ENCODE results near the gene TAS2R41.

DNA sequence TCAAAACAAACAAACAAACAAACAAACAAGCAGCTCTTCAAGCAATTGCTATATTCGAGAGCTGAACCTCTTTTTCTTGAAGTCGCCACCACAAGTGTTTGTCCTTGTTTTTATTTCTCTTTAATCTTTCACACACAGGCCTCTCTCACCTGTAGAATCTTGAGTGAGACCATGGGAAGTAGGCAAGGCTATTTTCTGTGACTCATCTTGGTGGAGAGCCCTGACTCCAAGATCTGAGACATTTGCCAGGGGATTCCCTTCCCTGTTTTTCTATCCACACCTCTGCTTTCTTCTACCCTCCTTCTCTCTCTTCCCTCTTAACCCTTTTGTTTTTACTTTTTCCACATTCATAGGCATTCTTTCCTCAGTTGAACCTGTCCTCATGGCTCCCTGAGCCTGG is 42.4 kb upstream of the TAS2R41 start:
- TF ChIP-seq, protein P1, sequence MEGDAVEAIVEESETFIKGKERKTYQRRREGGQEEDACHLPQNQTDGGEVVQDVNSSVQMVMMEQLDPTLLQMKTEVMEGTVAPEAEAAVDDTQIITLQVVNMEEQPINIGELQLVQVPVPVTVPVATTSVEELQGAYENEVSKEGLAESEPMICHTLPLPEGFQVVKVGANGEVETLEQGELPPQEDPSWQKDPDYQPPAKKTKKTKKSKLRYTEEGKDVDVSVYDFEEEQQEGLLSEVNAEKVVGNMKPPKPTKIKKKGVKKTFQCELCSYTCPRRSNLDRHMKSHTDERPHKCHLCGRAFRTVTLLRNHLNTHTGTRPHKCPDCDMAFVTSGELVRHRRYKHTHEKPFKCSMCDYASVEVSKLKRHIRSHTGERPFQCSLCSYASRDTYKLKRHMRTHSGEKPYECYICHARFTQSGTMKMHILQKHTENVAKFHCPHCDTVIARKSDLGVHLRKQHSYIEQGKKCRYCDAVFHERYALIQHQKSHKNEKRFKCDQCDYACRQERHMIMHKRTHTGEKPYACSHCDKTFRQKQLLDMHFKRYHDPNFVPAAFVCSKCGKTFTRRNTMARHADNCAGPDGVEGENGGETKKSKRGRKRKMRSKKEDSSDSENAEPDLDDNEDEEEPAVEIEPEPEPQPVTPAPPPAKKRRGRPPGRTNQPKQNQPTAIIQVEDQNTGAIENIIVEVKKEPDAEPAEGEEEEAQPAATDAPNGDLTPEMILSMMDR (IDR thresholded peaks at IDR 0.05): no peak
- TF ChIP-seq POLR2A (IDR thresholded peaks at IDR 0.05): no peak

Measured in heart left ventricle (tissue), 13 donors.